Effector CD4-positive, alpha-beta T cell (primary cell): ENCODE results near the gene HTRA3.
"Not testable (repeated sequence)": the region's sequence is repeated elsewhere in the genome, so short reads cannot be mapped to it uniquely, and the experiment has no call there.

Source experiments
- DNase-seq: peaks from one replicate; pipeline ENCODE4 v3.0.0-alpha.2; 2020

HTRA3 gene

GRCh38 chr4:8330821-8331574, 61.4 kb downstream of the HTRA3 start:
- no peak for DNase-seq

- DNase-seq: no peak
Observed at GRCh38 chr4:8331575-8331955, 62.0 kb downstream of the HTRA3 start.

DNA sequence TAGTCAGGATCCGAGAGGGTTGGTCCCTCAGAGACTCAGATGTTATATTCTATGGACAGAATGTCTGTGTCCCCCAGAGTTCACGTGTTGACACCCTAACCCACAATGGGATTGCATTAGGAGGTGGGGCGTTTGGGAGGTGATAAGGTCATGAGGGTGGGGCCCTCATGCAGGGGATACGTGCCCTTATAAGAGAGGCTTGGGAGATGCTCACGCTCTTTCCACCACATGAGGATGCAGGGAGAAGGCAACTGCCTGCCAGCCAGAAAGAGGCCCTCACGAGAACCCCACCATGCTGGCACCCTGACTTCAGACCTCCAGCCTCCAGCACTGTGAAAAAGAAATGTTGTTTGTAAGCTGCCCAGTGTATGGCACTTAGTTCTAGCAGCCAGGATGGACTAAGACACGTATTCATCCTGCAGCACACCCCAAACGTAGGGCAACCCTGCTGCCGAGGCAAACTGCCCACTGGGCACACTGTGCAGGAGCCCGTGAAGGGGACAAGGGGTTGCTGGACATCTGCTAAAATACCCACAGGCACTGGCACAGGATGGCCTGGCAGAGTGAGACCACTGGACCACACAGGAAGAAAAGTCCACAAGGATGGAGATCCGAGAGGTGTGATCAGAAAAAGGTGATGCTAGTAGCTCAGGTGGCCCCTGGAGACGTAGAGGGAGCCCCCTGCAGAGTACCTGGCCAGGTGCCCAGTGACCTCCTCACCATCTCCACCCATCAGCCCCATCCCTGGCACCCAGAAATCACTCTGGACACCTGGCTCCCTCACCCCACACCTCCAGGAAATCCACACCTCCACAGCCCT, 62.7 kb downstream of the HTRA3 start:
- no peak for DNase-seq

- no peak for DNase-seq
Observed at GRCh38 chr4:8332891-8333331, 63.4 kb downstream of the HTRA3 start.

DNA sequence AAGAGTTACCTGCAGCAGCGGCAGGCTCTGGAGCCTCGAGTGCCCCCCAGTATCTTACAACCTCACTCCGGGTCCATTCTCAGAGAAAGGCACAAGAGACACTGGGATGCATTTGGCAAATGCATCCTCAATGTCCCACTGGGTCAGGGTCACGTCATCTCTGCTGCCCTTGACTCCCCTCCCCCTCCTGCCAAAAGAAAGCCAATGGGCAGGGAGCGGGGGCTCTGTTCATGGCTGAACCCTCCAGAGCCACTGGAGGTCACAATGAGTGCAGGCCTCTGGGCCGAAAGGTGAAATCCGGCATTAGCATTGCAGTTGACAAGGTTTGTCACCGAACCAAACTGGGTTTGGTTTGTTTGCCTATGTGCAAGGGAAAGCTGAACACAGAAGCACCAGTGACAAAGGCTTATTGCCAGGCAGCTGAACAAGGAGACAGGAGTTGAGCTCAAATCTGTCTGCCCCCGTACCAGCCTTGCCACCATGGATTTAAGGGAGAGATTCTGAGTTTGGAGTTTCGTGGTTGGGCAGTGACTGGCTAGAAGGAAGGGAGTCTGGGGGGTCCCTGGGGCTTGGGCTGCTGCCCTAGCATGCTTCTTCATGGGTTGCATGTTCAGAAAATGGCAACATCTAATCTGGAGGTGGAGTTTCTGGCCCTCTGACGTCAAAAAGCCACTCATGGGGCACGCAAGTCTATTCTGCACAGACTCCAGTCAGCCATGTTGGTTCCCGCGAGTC, 64.3 kb downstream of the HTRA3 start:
- DNase-seq: no peak

GRCh38 chr4:8334786-8335460, 65.4 kb downstream of the HTRA3 start:
- DNase-seq: no peak

GRCh38 chr4:8335848-8336247, 66.3 kb downstream of the HTRA3 start:
- no peak for DNase-seq

- DNase-seq: no peak
Observed at GRCh38 chr4:8336412-8337075, 67.0 kb downstream of the HTRA3 start.

DNA sequence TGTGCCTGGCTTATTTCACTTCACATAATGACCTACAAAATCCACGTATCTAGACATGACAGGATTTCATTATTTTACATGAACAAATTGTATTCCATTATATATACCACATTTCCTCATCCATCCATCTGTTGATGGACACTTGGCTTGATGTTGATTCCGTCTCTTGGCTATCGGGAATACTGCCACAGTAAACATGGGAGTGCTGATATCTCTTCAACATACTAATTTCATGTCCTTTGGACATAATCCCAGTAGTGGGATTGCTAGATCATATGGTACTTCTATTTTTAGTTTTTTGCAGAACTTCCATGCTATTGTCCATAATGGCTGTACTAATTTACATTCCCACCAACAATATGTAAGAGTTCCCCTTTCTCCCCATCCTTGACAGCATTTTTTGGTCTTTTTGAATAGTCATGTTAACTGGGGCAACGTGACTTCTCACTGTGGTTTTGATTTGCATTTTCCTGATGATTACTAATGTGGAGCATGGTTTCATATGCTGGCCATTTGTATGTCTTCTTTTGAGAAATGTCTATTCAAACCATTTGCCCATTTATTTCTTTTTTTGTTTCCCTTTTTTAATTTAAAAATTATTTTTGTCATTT, 68.9 kb downstream of the HTRA3 start:
- no peak for DNase-seq

- DNase-seq: no peak
Observed at GRCh38 chr4:8340781-8341241, 71.3 kb downstream of the HTRA3 start.

GRCh38 chr4:8341281-8341680, 71.7 kb downstream of the HTRA3 start:
- DNase-seq: not testable (repeated sequence)

- no peak for DNase-seq
Observed at GRCh38 chr4:8341691-8342090, 72.1 kb downstream of the HTRA3 start.

- no peak for DNase-seq
Observed at GRCh38 chr4:8342651-8343261, 73.2 kb downstream of the HTRA3 start.

DNA sequence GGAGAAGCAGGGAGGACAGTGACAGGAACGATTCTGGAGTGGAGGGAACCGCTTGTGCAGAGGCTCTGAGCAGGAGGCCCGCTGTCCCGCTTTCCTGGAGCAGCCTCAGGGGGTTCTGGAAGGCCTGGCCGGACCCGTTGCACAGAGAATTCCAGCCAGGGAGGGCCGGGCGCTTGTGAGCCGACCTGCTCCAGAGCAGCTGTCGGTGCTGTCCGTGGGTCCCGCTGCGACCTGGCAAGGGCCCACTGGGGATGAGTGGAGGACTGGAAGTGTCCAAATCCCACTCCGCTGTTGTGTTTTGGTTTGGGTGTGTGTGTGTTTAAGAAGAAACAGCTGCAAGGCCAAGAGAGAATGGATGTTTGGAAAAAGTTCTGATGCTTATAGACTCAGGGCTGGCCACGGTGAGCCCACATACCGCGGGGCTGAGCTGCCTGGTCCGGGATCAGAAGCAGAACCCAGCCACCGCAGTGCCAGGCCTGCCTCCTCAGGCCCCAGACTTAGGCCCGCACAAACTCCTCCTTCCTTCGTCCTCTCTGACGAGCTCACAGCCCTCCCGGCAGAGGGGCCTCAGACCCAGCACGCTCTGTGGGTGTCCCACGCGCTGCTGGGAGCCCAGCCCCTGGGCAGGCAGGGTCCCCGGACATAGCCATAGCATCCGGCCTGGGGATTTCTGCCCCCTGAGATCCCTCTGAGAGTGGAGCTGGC, 73.9 kb downstream of the HTRA3 start:
- DNase-seq: no peak

DNA sequence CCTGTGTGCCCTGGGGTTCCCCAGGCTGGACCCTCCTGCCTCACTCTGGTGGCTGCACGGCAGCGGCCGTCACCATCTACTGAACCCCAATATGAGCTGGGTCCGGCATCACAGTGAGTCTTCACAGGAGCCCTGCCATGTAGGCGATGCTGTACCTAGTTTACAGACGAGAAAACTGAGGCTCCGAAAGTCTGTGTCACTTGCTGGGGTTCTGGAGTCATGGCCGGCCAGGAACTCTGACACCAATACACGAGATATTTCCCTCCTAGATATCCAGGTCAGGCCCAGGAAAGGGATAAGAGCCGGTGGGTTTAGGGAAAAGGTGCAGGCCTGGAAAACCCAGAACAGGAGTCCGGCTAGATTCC, 74.4 kb downstream of the HTRA3 start:
- no peak for DNase-seq

DNA sequence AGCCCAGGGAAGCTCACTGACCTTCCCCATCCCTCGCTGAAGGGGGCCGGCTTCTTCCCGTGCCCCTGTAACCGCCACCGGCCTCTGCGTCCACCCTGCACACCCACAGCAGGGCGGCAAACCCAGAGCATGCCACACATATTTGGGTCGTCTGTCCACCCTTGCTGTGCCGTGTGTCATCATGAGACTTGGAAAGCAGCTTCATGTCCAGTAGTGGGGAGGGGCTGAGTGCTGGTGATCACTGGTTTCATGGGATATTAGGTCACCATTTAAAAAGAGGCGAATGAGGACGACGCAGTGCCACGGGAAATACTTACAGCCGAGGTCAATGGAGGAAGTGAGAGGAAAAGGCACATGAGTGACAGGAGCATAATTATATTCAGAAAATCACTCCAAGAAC, 74.8 kb downstream of the HTRA3 start:
- no peak for DNase-seq

GRCh38 chr4:8345053-8345945, 75.7 kb downstream of the HTRA3 start:
- DNase-seq: no peak

- DNase-seq: no peak
Observed at GRCh38 chr4:8345946-8346814, 76.6 kb downstream of the HTRA3 start.
